ENCODE results near the gene SRR.

Gene SRR

DNA sequence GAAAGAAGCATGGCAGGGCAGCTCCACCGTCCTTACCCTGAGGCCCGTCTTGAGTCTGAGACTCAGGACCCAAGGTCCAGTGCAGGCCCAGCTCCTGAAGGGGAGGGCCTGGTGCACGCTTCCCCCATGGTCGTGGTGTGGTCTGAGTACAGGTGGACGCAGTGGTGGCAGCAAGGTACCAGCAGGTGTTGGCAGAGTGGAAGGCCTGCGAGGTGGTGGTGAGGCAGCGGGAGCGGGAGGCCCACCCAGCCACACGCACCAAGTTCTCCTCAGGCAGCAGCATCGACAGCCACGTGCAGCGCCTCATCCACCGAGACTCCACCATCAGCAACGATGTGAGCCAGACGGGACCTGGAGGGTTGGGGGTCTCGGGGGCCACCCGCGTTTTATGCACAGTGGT, 69.4 kb downstream of the SRR start:
- no peak for DNase-seq
